HCT116 (cell line): Measurements from ENCODE around the gene CCDC9. TPM values are rescaled to one million over a fixed set of nuclear protein-coding genes. Genes with fewer than 3 reads are reported as not detected.

Experiments used
- ATAC-seq: fragments of 200-7000 bp; cut with Tn5 transposase; 2 replicates; pipeline ENCODE4 v1.9.1; 2020; ENCODE audit warnings: mild to moderate bottlenecking, moderate library complexity
- BruUV-seq: library from RNA; stranded (reverse); fragments of 400-500 nt; replicated peaks from 2 replicates; lab custom pipeline; 2021; lab: Mats Ljungman, UMichigan
- CTCF ChIA-PET: fragments of 300-600 bp; sonication (Branson Sonifier 250); formaldehyde crosslinking; loops from one replicate; lab custom pipeline; 2021; ENCODE audit warnings: antibody characterized with exemption; lab: Charles Lee
- POLR2A ChIA-PET: fragments of 300-600, 350-600 bp; sonication (Branson Sonifier 250); formaldehyde crosslinking; loops from one replicate; lab custom pipeline; 2021; ENCODE audit warnings: antibody characterized with exemption; lab: Charles Lee
- RAD21 ChIA-PET, 2 experiments: fragments of 300-600 bp; sonication (Branson Sonifier 250); formaldehyde crosslinking; loops; one replicate each; lab custom pipeline; 2023; ENCODE audit warnings: low total read pairs in 2 of 2; ENCODE audit not compliant: uncharacterized antibody in 2 of 2, unreplicated experiment in 2 of 2, low non-redundant PET in 1 of 2; lab: Charles Lee
- DNase-seq: peaks from one replicate; pipeline ENCODE4 v3.0.0-alpha.2; 2010; ENCODE audit warnings: low read depth, low spot score
- H2AFZ ChIP-seq: fragments of 200-600 bp; shearing (Covaris generic), sonication (generic); 2 replicates; pipeline ENCODE4 v1.6.1; 2017; ENCODE audit warnings: low read depth, mixed run types, mixed read lengths, antibody characterized with exemption, low read length; ENCODE audit not compliant: poor library complexity, severe bottlenecking
- H3K27ac ChIP-seq: 2 replicates; pipeline ENCODE4 v1.5.1; 2012; ENCODE audit warnings: low read depth, low read length
- H3K27me3 ChIP-seq: fragments of 200-600 bp; sonication (generic); 2 replicates; pipeline ENCODE4 v1.6.1; 2016; ENCODE audit warnings: mixed run types, low read length, mixed read lengths; ENCODE audit not compliant: insufficient read depth
- H3K36me3 ChIP-seq, 2 experiments: fragments of 200-500 bp in 1 of 2; fragments of 200-600 bp in 1 of 2; sonication (Bioruptor generic) in 1 of 2; sonication (generic) in 1 of 2; 2 replicates each; pipeline versions ENCODE4 v1.5.1 to v1.6.1; 2014 to 2016; ENCODE audit warnings: low read length in 2 of 2, inconsistent platforms in 1 of 2, mixed read lengths in 1 of 2, mixed run types in 1 of 2; ENCODE audit not compliant: insufficient read depth in 2 of 2, control insufficient read depth in 1 of 2
- H3K4me1 ChIP-seq, 2 experiments: fragments of 200-600 bp in 1 of 2; sonication (generic) in 1 of 2; 2 replicates each; pipeline versions ENCODE4 v1.5.1 to v1.6.1; 2012 to 2017; ENCODE audit warnings: low read length in 2 of 2, inconsistent platforms in 1 of 2, mild to moderate bottlenecking in 1 of 2, mixed read lengths in 1 of 2, mixed run types in 1 of 2, moderate library complexity in 1 of 2; ENCODE audit not compliant: insufficient read depth in 2 of 2, control insufficient read depth in 1 of 2
- H3K4me2 ChIP-seq: fragments of 200-600 bp; sonication (generic); 2 replicates; pipeline ENCODE4 v1.6.1; 2017; ENCODE audit warnings: mixed run types, low read length, mixed read lengths
- H3K4me3 ChIP-seq, 2 experiments: fragments of 200-600 bp in 1 of 2; sonication (generic) in 1 of 2; replicated peaks in 1 of 2; 2 replicates each; pipeline ENCODE4 v1.5.1; 2011 to 2016; ENCODE audit warnings: low read length in 2 of 2, control low read depth in 1 of 2, low read depth in 1 of 2, mild to moderate bottlenecking in 1 of 2, mixed read lengths in 1 of 2, mixed run types in 1 of 2
- H3K79me2 ChIP-seq: fragments of 200-600 bp; sonication (generic); 2 replicates; pipeline ENCODE4 v1.6.1; 2017; ENCODE audit warnings: mild to moderate bottlenecking, mixed run types, low read length, moderate library complexity, mixed read lengths; ENCODE audit not compliant: insufficient read depth
- H3K9ac ChIP-seq: fragments of 200-600 bp; sonication (generic); 2 replicates; pipeline ENCODE4 v1.6.1; 2016; ENCODE audit warnings: low read length, mixed read lengths
- H3K9me2 ChIP-seq: fragments of 200-600 bp; sonication (generic), shearing (Covaris generic); 2 replicates; pipeline ENCODE4 v1.6.1; 2017; ENCODE audit warnings: mixed run types, mild to moderate bottlenecking, moderate library complexity; ENCODE audit not compliant: insufficient read depth
- H3K9me3 ChIP-seq, 2 experiments: fragments of 200-500 bp in 1 of 2; fragments of 200-600 bp in 1 of 2; sonication (Bioruptor generic) in 1 of 2; sonication (generic) in 1 of 2; 2 replicates each; pipeline ENCODE4 v1.6.1; 2014 to 2017; ENCODE audit warnings: low read length in 2 of 2, mixed read lengths in 2 of 2, inconsistent platforms in 1 of 2, low read depth in 1 of 2, mild to moderate bottlenecking in 1 of 2, mixed run types in 1 of 2, moderate library complexity in 1 of 2; ENCODE audit not compliant: control insufficient read depth in 1 of 2, insufficient read depth in 1 of 2
- H4K20me1 ChIP-seq: fragments of 200-600 bp; sonication (generic), shearing (Covaris generic); 2 replicates; pipeline ENCODE4 v1.6.1; 2017; ENCODE audit warnings: mixed run types, mild to moderate bottlenecking, moderate library complexity; ENCODE audit not compliant: insufficient read depth
- CBX3 ChIP-seq: IDR thresholded peaks from 2 replicates; pipeline ENCODE4 v1.6.1; 2012; ENCODE audit warnings: low read depth
- CEBPB ChIP-seq: IDR thresholded peaks from 2 replicates; pipeline ENCODE4 v1.6.1; 2012; ENCODE audit warnings: low read depth
- ELF1 ChIP-seq: IDR thresholded peaks from 2 replicates; pipeline ENCODE4 v1.6.1; 2012; ENCODE audit warnings: low read depth, borderline replicate concordance
- EZH2phosphoT487 ChIP-seq: fragments of 200-600 bp; IDR thresholded peaks from 2 replicates; pipeline ENCODE4 v1.6.1; 2018; ENCODE audit warnings: antibody characterized with exemption, borderline replicate concordance
- FOSL1 ChIP-seq: IDR thresholded peaks from 2 replicates; pipeline ENCODE4 v1.6.1; 2012; ENCODE audit warnings: low read depth
- JUND ChIP-seq: IDR thresholded peaks from 2 replicates; pipeline ENCODE4 v1.6.1; 2012
- POLR2AphosphoS5 ChIP-seq: IDR thresholded peaks from 2 replicates; pipeline ENCODE4 v1.6.1; 2011; ENCODE audit warnings: mild to moderate bottlenecking, low read depth, low read length, moderate library complexity
- REST ChIP-seq: IDR thresholded peaks from 2 replicates; pipeline ENCODE4 v1.6.1; 2012; ENCODE audit warnings: low read depth
- SIN3A ChIP-seq: IDR thresholded peaks from 2 replicates; pipeline ENCODE4 v1.6.1; 2012; ENCODE audit warnings: low read depth
- SP1 ChIP-seq: IDR thresholded peaks from 2 replicates; pipeline ENCODE4 v1.6.1; 2012; ENCODE audit warnings: low read depth
- TCF7L2 ChIP-seq: IDR thresholded peaks from 2 replicates; pipeline ENCODE4 v1.7.0; 2011; ENCODE audit warnings: borderline replicate concordance, inconsistent platforms; ENCODE audit not compliant: insufficient read depth, insufficient read length; ENCODE audit errors: extremely low read depth
- ZFX ChIP-seq: fragments of 450-650 bp; IDR thresholded peaks from 2 replicates; pipeline ENCODE4 v1.6.1; 2017
- intact Hi-C: fragments of 100-400 bp; cut with micrococcal nuclease; formaldehyde crosslinking; loops from 2 replicates; pipeline ENCODE4 v1.10.0; 2022
- total RNA-seq: library from RNA; stranded (reverse); gene quantifications from one replicate; pipeline ENCODE4 v1.2.1, GENCODE V29; 2021; ENCODE audit not compliant: unreplicated experiment
- TF ChIP-seq, protein P1 (sequence below): IDR thresholded peaks from 2 replicates; pipeline ENCODE4 v1.6.1; 2012

CCDC9 gene
- total RNA-seq, 1 experiment from 2014 or later: 40.6 TPM

- TF ChIP-seq REST (no peak), EZH2phosphoT487 (no peak), TCF7L2 (peak; percentile 31), POLR2AphosphoS5 (no peak)
- TF ChIP-seq, protein P1, sequence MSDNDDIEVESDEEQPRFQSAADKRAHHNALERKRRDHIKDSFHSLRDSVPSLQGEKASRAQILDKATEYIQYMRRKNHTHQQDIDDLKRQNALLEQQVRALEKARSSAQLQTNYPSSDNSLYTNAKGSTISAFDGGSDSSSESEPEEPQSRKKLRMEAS: peak; percentile 63; the same call in 1 of the 2 replicates
Measured at GRCh38 chr19:47231215-47232054, 24.9 kb upstream of the CCDC9 start (continued).

DNA sequence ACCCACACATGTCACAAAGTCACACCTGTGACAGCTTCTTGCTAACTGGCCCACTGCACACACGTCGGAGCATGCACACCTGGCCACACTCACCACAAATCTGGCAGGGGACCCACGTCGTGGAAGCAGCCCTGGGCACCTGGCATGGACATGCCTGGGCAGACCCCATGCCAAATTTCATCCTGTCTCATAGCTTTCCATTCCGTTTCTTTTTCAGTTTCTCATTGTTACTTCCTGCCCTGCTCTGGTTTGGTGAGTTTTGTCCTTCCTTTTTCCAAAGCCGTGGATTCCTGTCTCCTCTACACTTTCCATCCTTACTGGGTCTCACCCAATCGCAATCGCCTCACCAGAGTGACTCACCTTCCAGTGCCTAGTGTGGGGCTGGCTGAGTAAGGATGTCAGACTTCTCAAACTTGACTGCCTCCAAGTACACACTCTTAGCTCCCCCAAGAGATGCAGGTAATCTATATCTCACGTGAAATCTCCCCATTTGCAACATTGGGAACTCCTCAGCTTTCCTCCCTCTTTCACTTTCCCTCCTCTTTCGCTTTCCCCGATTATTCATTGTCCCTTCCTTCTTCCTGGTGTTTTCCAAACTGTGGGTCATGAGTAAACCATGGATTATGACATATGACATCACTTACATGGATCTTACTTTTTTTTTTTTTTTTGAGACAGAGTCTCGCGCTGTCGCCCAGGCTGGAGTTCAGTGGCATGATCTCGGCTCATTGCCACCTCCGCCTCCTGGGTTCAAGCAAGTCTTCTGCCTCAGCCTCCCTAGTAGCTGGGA lies 23.7 kb upstream of the CCDC9 start:
- peak overlapping the region; percentile 52 for H2AFZ ChIP-seq
- no peaks in the 10 kb centered on the region for H3K9me2 ChIP-seq
- BruUV-seq: TSS peak; percentile 79
- ChIA-PET POLR2A (interaction anchor here (0.7 to 2.0 kb wide), 5 partner anchors 8 to 119 kb away, joined by 3 to 9 read pairs (median 5); partner anchors contain the start of genes CCDC9 and ZC3H4), RAD21 (interaction anchor here in 1 of 2 experiments (0.7 kb wide), 1 partner anchor 12 kb away, joined by 3 read pairs; no protein-coding TSS in a partner anchor)
- H3K9ac ChIP-seq: peak overlapping the region; percentile 74
- DNase-seq: no peak
- H3K27me3 ChIP-seq: no peaks in the 10 kb centered on the region
- peaks cover 19% of the 10 kb centered on the region for H3K79me2 ChIP-seq
- peak overlapping the region; percentile 84 for H3K27ac ChIP-seq
- intact Hi-C loops: no loop called here
- TF ChIP-seq ELF1 (no peak), ZFX (no peak), SIN3A (peak; percentile 39; the same call in 1 of the 2 replicates), POLR2AphosphoS5 (peak; percentile 54), FOSL1 (peak; percentile 80), CEBPB (no peak; the same call in 1 of the 2 replicates), SP1 (peak; percentile 59), JUND (peak; percentile 72), CBX3 (peak; percentile 77; the same call in 1 of the 2 replicates)
- TF ChIP-seq, protein P1: peak; percentile 60; the same call in 1 of the 2 replicates
- TF ChIP-seq, all 23 proteins: peak for 7
- ATAC-seq: peak; percentile 42
- CTCF ChIA-PET: interaction anchor here (0.8 to 1.1 kb wide), 3 partner anchors 11 to 22 kb away, joined by 4 to 6 read pairs (median 4); no protein-coding TSS in a partner anchor
- Histone ChIP-seq H3K36me3 (no peaks in the 10 kb centered on the region), H3K4me1 (peaks cover 24 to 51% of the 10 kb centered on the region in 2 experiments), H4K20me1 (no peaks in the 10 kb centered on the region), H3K9me3 (no peaks in the 10 kb centered on the region), H3K4me2 (peak overlapping the region; percentile 100), H3K4me3 (peak overlapping the region; percentile 38 to 76)
